Ovary (tissue), 3 donors: ENCODE measurements around the gene PVALB.

ENCODE experiments used
- EP300 ChIP-seq: sonication (generic); formaldehyde crosslinking; IDR thresholded peaks from one replicate; pipeline ENCODE4 v1.6.1; 2017; ENCODE audit warnings: antibody characterized with exemption
- POLR2A ChIP-seq: fragments of 450-650 bp; IDR thresholded peaks from one replicate; pipeline ENCODE4 v1.6.1; 2017; ENCODE audit warnings: antibody characterized with exemption, mild to moderate bottlenecking, moderate library complexity
- TF ChIP-seq, protein P1 (sequence below), 3 donors: fragments of 450-650 bp in 2 of 3; fragments of 200-600 bp in 1 of 3; IDR thresholded peaks; one replicate each; pipeline versions ENCODE4 v1.5.1 to v1.8.0; 2016 to 2022; ENCODE audit warnings: antibody characterized with exemption in 3 of 3, mild to moderate bottlenecking in 1 of 3
- donor health status: DM: no; HTN: no; CAD: no.

DNA sequence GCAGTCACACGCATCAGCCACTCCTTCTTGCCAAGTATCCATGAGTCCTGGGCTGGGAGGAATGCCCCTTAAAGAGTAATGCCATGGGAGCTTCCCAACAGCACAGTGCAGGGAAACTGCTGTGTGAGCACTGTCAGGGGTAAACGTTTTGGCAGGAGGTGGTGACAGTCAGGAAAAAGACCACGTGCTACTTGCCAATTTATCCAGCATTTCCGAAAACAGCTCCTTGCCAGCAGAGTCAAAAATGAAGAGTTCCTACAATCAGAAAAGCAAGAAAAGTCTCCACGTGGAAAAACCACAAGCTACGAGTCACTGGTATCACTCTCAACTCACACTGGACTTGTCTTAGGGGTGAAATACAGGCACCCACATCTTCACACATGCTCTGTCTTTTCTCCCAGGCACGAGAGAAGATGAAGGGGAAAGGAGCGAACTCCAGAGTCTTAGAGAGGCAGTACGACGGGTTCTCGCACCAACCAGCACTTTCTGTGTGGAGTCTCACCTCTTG is 50.8 kb downstream of the PVALB start:
- TF ChIP-seq, protein P1, sequence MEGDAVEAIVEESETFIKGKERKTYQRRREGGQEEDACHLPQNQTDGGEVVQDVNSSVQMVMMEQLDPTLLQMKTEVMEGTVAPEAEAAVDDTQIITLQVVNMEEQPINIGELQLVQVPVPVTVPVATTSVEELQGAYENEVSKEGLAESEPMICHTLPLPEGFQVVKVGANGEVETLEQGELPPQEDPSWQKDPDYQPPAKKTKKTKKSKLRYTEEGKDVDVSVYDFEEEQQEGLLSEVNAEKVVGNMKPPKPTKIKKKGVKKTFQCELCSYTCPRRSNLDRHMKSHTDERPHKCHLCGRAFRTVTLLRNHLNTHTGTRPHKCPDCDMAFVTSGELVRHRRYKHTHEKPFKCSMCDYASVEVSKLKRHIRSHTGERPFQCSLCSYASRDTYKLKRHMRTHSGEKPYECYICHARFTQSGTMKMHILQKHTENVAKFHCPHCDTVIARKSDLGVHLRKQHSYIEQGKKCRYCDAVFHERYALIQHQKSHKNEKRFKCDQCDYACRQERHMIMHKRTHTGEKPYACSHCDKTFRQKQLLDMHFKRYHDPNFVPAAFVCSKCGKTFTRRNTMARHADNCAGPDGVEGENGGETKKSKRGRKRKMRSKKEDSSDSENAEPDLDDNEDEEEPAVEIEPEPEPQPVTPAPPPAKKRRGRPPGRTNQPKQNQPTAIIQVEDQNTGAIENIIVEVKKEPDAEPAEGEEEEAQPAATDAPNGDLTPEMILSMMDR (IDR thresholded peaks at IDR 0.05) = no peak
- TF ChIP-seq POLR2A = no peak
- TF ChIP-seq EP300 = no peak
